Stimulated activated CD8-positive, alpha-beta memory T cell treated with anti-CD3 and anti-CD28 coated beads, Interleukin-2, amount 100 ng/mL, for 48 hours (primary cell): Measurements from ENCODE around the gene LLGL1.

Source experiments
- DNase-seq, 2 donors: peaks; one replicate each; pipeline ENCODE4 v3.0.0-alpha.2; 2020; ENCODE audit warnings: low read depth in 2 of 2

The LLGL1 gene

GRCh38 chr17:18229771-18230170 is 4.3 kb downstream of the LLGL1 start:
- DNase-seq, result no peak

- DNase-seq, result no peak
Measured at GRCh38 chr17:18230288-18231141, 5.1 kb downstream of the LLGL1 start.

- no peak for DNase-seq
Measured at GRCh38 chr17:18231164-18231563, 5.7 kb downstream of the LLGL1 start.

GRCh38 chr17:18233803-18234518 is 8.5 kb downstream of the LLGL1 start:
- DNase-seq, result no peak

GRCh38 chr17:18234853-18235380 is 9.5 kb downstream of the LLGL1 start:
- no peak for DNase-seq

GRCh38 chr17:18235743-18236256 is 10.4 kb downstream of the LLGL1 start:
- DNase-seq, result peak; percentile 42 to 59

GRCh38 chr17:18236494-18236893 is 11.1 kb downstream of the LLGL1 start:
- DNase-seq, result no peak

GRCh38 chr17:18237461-18237860 is 12.0 kb downstream of the LLGL1 start:
- DNase-seq, result no peak

- DNase-seq, result no peak
Measured at GRCh38 chr17:18238299-18238698, 12.9 kb downstream of the LLGL1 start.

GRCh38 chr17:18240449-18240848 is 15.0 kb downstream of the LLGL1 start:
- DNase-seq, result no peak

GRCh38 chr17:18241229-18241871 is 15.9 kb downstream of the LLGL1 start:
- no peak for DNase-seq

GRCh38 chr17:18245038-18245776 is 19.8 kb downstream of the LLGL1 start:
- DNase-seq, result no peak

GRCh38 chr17:18246109-18246725 is 20.8 kb downstream of the LLGL1 start:
- DNase-seq, result no peak

- DNase-seq, result peak; percentile 55 to 60
Measured at GRCh38 chr17:18246880-18247612, 21.6 kb downstream of the LLGL1 start.

GRCh38 chr17:18247613-18248001 is 22.2 kb downstream of the LLGL1 start:
- DNase-seq, result no peak

- DNase-seq, result peak in 1 of 2 donors; percentile 36
Measured at GRCh38 chr17:18248300-18248731, 22.9 kb downstream of the LLGL1 start.

- DNase-seq, result no peak
Measured at GRCh38 chr17:18248811-18249210, 23.4 kb downstream of the LLGL1 start.

GRCh38 chr17:18250259-18250658 is 24.8 kb downstream of the LLGL1 start:
- DNase-seq, result no peak

GRCh38 chr17:18250708-18251107 is 25.3 kb downstream of the LLGL1 start:
- DNase-seq, result no peak

- no peak for DNase-seq
Measured at GRCh38 chr17:18251204-18251603, 25.8 kb downstream of the LLGL1 start.
